Erythroblast (primary cell): ENCODE data around the gene OR10P1.

Source experiments
- GATA1 ChIP-seq: IDR thresholded peaks from 2 replicates; pipeline ENCODE4 v1.6.1; 2011; ENCODE audit warnings: low read depth, mild to moderate bottlenecking, control low read depth, low read length, moderate library complexity
- POLR2A ChIP-seq: IDR thresholded peaks from 2 replicates; pipeline ENCODE4 v1.6.1; 2011; ENCODE audit warnings: mild to moderate bottlenecking, low read length

DNA sequence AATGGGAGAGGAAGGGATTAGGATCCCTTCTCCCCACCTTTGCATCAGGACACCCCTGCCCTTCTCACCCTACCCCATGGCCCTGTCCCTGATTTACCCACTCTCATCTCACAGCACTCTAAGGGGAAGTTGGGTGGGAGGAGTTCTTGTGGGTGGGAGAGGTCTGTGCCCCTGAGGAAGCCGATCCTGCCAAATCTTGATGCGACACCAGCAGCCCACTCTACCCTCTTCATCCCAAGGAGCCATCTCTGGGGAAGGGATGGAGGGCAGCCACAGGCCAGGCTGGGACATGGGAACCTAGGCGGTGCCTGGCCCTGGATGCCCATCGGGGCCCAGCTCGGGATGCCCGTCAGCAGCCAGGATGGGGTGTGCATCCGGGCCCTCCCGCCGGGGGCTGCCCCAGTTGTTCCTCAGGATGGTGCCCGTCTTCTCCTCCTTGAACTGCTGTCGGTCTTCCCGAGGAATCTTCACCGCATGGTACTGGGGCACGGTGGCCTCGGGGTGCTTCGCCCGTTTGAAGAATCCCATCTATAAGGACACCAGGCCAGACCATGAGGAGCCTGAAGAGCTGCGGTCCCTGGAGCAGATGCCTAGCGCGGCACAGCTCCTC, 48.2 kb downstream of the OR10P1 start:
- no peak for TF ChIP-seq POLR2A
- no peak for TF ChIP-seq GATA1
